Upper lobe of left lung (tissue), 4 donors: ENCODE data around the gene EFNA5.

Source experiments
- EP300 ChIP-seq, 4 donors: sonication (generic); formaldehyde crosslinking; IDR thresholded peaks; one replicate each; pipeline ENCODE4 v1.5.1; 2017; ENCODE audit warnings: antibody characterized with exemption in 4 of 4, control low read depth in 2 of 4
- POLR2A ChIP-seq, 4 donors: fragments of 450-650 bp; IDR thresholded peaks; one replicate each; pipeline ENCODE4 v1.5.1; 2016 to 2017; ENCODE audit warnings: antibody characterized with exemption in 4 of 4, mild to moderate bottlenecking in 2 of 4
- POLR2AphosphoS5 ChIP-seq, 2 donors: sonication (generic); formaldehyde crosslinking; IDR thresholded peaks; one replicate each; pipeline ENCODE4 v1.5.1; 2017; ENCODE audit warnings: antibody characterized with exemption in 2 of 2
- TF ChIP-seq, protein P1 (sequence below), 6 experiments: fragments of 450-650 bp in 4 of 6; fragments of 200-600 bp in 2 of 6; sonication (generic) in 2 of 6; IDR thresholded peaks; one replicate each; pipeline ENCODE4 v1.5.1; 2016 to 2019; ENCODE audit warnings: antibody characterized with exemption in 6 of 6

DNA sequence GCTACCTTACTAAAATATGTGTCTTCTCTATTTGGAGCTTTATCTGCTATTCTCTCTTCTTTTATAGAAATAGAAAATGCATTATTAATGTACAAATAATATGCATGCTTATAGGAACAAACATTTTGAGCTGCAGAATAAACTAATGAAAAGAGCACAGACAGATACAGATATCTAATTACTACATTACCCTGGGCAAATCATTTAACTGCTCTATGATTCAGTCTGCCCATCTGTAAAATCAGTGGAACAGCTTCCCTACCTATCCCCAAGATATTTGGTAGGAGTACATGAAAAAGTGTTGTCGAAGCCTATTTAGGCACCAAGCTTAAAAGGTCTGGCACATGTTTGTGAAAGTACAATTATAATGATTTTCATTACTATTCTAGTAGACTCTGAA lies 166.3 kb downstream of the EFNA5 start:
- TF ChIP-seq, protein P1, sequence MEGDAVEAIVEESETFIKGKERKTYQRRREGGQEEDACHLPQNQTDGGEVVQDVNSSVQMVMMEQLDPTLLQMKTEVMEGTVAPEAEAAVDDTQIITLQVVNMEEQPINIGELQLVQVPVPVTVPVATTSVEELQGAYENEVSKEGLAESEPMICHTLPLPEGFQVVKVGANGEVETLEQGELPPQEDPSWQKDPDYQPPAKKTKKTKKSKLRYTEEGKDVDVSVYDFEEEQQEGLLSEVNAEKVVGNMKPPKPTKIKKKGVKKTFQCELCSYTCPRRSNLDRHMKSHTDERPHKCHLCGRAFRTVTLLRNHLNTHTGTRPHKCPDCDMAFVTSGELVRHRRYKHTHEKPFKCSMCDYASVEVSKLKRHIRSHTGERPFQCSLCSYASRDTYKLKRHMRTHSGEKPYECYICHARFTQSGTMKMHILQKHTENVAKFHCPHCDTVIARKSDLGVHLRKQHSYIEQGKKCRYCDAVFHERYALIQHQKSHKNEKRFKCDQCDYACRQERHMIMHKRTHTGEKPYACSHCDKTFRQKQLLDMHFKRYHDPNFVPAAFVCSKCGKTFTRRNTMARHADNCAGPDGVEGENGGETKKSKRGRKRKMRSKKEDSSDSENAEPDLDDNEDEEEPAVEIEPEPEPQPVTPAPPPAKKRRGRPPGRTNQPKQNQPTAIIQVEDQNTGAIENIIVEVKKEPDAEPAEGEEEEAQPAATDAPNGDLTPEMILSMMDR (IDR thresholded peaks at IDR 0.05), result no peak
- no peak for TF ChIP-seq EP300 (IDR thresholded peaks at IDR 0.05)
- TF ChIP-seq POLR2A (IDR thresholded peaks at IDR 0.05), result no peak
- TF ChIP-seq POLR2AphosphoS5 (IDR thresholded peaks at IDR 0.05), result no peak
